GM10847 (cell line): Measurements from ENCODE around the gene CBX1.

Experiments
- POLR2A ChIP-seq: IDR thresholded peaks from 2 replicates; pipeline ENCODE4 v1.6.1; 2011; ENCODE audit not compliant: insufficient read length; ENCODE audit errors: extremely low read depth

Gene CBX1

GRCh38 chr17:48129981-48130380, 28.7 kb upstream of the CBX1 start:
- TF ChIP-seq POLR2A: no peak

GRCh38 chr17:48128400-48128799, 27.1 kb upstream of the CBX1 start:
- TF ChIP-seq POLR2A: no peak

DNA sequence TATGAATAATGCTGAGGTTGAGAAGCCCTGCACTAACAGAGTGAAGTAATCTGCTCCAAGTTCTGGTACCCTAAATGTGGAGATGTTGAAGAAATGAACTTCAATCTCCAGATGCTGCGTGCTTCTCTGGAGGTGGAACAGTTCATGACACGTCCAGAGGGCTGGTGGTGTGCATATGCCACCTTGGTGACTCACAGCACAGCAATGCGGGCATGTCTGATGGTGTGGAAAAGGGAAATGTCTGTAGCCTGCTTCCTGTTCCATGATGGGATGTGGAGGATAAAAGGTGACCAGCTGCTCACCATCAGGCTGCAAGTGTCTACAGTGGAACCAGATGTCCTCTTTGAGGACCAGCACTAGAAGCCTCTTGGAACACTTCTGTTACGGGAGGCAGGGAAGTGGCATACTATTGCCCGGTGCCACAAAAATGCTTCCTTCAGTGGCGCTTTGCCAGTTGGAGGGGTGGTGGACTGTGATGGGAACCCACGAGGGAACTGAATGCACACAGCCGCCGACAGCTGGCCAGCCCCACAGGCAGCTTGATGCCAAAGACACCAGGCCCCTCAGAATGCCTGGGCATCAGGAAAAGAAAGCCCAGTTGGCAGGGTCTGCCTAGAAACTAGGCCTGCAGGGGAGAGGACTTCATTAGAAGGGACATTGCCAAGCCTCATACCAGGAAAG, 26.2 kb upstream of the CBX1 start:
- no peak for TF ChIP-seq POLR2A

DNA sequence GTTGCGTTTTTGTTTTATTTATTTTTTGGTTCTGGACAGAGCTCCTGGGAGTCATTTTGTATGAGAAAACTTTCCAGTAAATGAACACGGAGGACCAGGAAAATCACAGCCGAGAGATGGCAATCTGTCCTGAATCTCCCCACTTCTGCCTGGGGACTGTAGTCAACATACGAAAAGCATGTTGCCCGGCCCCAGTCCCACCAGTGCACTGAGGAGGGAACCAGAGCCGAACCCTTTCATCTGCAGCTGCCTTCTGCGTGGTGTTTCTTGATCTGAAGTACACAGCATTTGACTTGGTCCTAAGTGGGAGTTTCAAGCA, 25.2 kb upstream of the CBX1 start:
- TF ChIP-seq POLR2A: no peak

DNA sequence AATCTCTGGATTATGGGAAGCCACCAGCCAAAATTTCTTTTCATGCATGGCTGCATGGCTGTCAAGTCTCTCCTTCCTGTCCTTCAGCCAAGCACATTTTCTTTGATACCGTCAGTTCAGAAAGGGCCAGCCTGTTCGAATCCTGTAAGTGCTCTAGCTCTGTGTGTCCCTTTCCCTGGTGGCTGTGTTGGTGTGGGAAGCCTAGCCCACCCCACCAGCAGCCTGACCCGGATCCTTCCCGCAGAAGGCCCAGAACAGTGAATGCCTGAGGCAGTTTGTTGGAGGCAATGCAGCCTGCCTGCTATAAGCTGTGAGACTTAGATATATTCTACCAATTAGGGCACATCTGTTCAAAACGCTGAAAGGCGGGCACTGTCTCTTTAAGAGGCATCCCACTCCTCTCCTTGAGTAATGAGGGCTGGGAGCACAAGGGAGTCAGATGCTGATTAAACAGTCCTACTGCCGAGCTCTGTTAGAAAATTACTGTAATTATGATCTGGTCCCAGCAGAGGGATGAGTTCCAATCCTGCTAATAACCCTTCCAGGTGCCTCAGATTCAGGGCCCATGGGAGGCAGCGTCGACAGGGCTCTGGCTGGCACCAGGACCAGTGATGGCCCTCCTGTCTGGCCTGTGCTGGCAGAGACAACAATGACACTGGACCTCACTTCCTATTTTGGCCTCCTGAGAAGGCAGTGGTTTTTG, 24.7 kb upstream of the CBX1 start:
- TF ChIP-seq POLR2A: no peak

DNA sequence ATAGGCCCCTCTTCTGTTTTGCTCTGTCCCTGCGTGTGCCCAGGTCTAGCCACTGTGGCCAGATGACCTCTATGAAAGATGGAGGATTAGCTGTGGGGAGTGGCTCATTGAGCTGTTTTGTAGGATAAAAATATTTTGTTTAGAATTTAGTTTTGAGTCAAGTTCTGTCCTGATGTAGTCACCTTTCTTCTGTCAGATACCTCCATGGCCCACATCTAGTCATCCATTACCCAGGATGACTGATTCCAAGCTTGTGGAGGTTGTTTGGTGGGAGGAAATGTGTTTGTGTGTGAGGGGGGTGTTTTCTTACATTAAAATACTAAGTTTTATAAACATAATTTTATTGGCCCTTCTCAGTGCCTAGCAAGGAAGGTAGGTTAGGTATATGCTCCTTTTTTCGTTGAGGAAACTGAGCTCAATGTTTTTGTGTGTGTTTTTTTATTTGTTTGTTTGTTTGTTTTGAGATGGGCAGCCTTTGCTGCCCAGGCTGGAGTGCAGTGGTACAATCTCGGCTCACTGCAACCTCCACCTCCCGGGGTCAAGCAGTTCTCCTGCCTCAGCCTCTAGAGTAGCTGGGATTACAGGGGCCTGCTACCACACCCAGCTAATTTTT, 22.6 kb upstream of the CBX1 start:
- no peak for TF ChIP-seq POLR2A

- TF ChIP-seq POLR2A: no peak
These were observed 21.8 kb upstream of the CBX1 start for GRCh38 chr17:48123111-48123510.

DNA sequence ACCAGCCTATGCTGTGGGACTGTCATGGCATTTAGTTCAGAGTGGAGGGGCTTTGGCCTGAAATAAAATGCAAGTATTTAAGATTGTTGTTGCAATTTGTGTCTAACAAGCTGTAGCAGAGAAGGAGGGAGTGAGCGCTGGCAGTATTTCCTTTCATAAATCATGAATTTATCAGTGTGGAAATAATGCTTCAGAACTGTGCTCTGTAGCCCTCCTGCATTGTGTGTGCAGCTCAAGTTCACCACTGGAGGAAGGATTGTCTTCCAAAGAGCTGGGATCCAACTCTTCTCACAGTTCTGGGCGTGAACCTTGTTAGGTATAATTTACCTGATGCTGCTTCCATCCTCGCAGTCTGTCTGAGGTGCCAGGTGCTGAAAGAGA, 21.4 kb upstream of the CBX1 start:
- no peak for TF ChIP-seq POLR2A

- TF ChIP-seq POLR2A: no peak
These were observed 20.8 kb upstream of the CBX1 start for GRCh38 chr17:48121923-48122664.

GRCh38 chr17:48113201-48113676, 12.0 kb upstream of the CBX1 start:
- no peak for TF ChIP-seq POLR2A

DNA sequence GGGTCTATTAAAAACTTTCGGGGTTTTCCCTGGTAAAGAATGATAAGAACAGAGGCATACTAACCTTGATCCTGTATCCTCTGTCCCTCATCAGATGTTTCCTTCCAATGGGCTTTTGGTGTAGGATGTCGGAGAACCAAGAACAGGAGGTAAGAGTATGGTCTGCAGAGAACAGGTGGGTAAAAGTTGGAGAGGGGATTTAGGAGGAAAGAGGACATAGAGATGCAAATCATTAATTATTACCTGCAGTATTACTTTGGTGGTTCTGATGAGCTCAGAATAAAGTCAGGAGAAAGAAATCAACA, 10.6 kb upstream of the CBX1 start:
- TF ChIP-seq POLR2A: no peak

- TF ChIP-seq POLR2A: no peak
These were observed 9.5 kb upstream of the CBX1 start for GRCh38 chr17:48110761-48111160.

DNA sequence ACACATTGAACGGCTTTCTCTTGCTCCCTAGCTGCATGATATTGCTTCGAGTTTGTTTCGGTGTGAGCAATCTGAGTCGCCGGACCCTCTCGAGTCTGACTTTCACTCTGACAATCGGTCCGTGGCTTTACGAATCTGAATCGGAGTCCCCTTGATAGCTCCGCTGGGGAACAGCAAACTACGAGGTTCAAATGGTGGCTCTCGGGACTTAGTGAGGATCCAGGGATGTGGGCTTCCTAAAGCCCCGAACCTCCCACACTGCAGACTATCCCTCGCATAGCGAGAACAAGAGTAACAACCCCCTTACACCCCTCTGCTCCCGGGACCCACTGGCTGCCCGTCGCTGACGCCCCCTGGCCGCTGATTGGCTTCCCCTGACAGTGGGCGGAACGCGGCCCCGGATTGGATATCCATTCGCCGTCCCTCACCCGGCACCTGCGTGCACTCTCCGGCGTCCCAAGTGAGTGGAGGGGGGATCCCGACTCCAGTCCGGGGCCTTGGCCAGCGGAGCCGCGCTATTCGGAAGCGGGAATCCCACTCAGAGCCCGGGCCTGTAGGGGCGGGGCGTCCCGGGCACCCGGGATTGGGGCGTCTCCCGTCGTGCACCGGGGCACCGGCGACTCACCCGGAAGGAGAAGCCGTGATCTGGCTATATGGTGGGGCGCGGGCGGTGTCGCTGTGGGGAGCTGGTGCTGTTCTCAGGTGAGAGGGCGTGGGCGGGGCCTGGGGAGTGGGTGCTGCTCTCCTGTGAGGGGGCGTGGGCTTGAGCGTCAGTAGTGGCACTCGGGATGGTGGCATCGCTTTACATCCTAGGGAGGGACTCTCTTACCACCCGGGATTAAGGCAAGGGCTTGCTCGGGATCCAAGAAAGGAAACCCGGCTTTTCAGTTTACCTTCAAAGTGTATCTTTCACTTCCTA, 6.1 kb upstream of the CBX1 start, which contains the start of gene SNX11:
Gene SNX11 (plus strand): TSS at position 630 of the 919 bp plus-strand sequence. CDS start 4,278 bp downstream, outside the sequence.
- peak; percentile 68 for TF ChIP-seq POLR2A

DNA sequence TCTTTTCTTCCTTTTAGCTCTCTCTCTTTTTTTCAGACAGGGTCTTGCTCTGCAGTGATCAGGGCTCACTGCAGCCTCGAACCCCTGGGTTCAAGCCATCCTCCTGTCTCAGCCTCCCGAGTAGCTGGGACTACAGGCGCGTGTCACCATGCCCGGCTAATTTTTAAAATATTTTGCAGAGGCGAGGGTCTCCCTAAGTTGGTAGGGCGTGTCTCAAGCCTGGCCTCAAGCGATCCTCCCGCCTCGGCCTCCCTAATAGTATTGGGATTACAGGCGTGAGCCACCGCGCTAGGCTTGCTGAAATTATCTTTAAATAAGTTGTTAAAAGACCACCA, 5.5 kb upstream of the CBX1 start:
- no peak for TF ChIP-seq POLR2A

GRCh38 chr17:48104440-48104839, 3.2 kb upstream of the CBX1 start:
- TF ChIP-seq POLR2A: no peak
